NOMO-1 treated with dmso at 0.1 percent for 144 hours (cell line): ENCODE results near the gene FAM216A.

Experiments used
- DNase-seq: peaks from one replicate; lab custom pipeline; 2025; ENCODE audit not compliant: unreplicated experiment; lab: John Stamatoyannopoulos, UW

Gene FAM216A

DNA sequence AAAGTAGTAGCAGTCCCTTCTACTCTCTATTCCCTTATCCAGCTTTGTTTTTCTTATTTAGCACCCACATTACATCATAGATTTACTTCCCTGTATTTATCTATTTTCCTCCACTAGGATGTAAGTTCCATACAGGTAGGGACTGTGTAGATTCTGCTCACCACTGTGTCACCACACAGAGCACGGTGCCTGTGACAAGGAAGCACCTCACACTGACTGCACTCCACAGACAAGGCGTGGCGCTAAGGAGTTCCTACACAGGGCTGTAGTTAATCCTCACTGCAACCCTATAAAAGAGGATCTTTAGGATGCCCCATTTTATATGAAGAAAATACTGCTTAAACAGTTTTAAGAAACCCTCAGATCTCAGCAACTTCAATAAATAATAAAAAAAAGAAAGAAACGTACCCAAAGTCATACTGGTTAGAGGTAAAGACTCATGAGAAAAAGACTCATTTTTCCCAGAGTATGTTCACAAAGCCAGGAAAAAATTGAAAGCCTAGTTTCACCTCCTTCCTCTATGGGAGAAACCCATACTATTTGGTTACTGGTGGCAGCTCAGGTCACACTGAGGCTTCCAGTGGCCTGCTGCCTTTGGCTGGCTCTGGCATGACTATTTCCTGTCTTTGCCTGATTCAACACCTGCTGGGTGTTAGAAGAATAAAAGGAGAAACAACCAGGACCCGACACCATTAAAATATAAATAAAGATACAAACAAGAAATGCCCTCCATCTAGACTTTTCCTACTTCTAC lies 70.4 kb downstream of the FAM216A start:
- no peak for DNase-seq
